ENCODE data around the gene MYRFL. TPM values are rescaled to one million over a fixed set of nuclear protein-coding genes. Genes with fewer than 3 reads are reported as not detected.
"Not testable (repeated sequence)": the region's sequence is repeated elsewhere in the genome, so short reads cannot be mapped to it uniquely, and the experiment has no call there.

The MYRFL gene
- total RNA-seq, 1 donor from 2014 or later, result not detected

GRCh38 chr12:69993433-69993832 lies 168.4 kb downstream of the MYRFL start:
- Histone ChIP-seq H3K36me3 (no peaks in the 10 kb centered on the region), H3K27ac (no peak overlapping the region), H3K4me3 (no peak overlapping the region), H3K9me3 (no peaks in the 10 kb centered on the region), H3K4me1 (peaks cover 9% of the 10 kb centered on the region), H3K27me3 (no peaks in the 10 kb centered on the region)
- DNase-seq (ENCODE audit: extremely low spot score in 2 of 2), result no peak
- no peak for TF ChIP-seq POLR2AphosphoS5 (IDR thresholded peaks at IDR 0.05; ENCODE audit: insufficient read depth in 1 of 2, low read depth in 1 of 2)
- no peak for TF ChIP-seq CTCF (IDR thresholded peaks at IDR 0.05)
- no peak for TF ChIP-seq POLR2A (IDR thresholded peaks at IDR 0.05)
- intact Hi-C loops (cut with DNase I), result no loop called here

- DNase-seq (ENCODE audit: extremely low spot score in 2 of 2); H3K4me1 ChIP-seq; intact Hi-C loops (cut with DNase I); H3K27me3 ChIP-seq; H3K9me3 ChIP-seq; H3K27ac ChIP-seq; H3K36me3 ChIP-seq; H3K4me3 ChIP-seq: not testable (repeated sequence)
These were observed 169.1 kb downstream of the MYRFL start for GRCh38 chr12:69994086-69994485.

- intact Hi-C loops (cut with DNase I), result no loop called here
- no peak overlapping the region for H3K4me3 ChIP-seq
- TF ChIP-seq POLR2A (IDR thresholded peaks at IDR 0.05) (no peak), CTCF (IDR thresholded peaks at IDR 0.05) (no peak), POLR2AphosphoS5 (IDR thresholded peaks at IDR 0.05; ENCODE audit: insufficient read depth in 1 of 2, low read depth in 1 of 2) (no peak)
- H3K36me3 ChIP-seq, result no peaks in the 10 kb centered on the region
- DNase-seq (ENCODE audit: extremely low spot score in 2 of 2), result no peak
- no peaks in the 10 kb centered on the region for H3K4me1 ChIP-seq
- no peak overlapping the region for H3K27ac ChIP-seq
- H3K27me3 ChIP-seq, result no peaks in the 10 kb centered on the region
- H3K9me3 ChIP-seq, result no peaks in the 10 kb centered on the region
These were observed 169.7 kb downstream of the MYRFL start for GRCh38 chr12:69994724-69995173.

- H3K36me3 ChIP-seq, result no peaks in the 10 kb centered on the region
- intact Hi-C loops (cut with DNase I), result no loop called here
- peaks cover 4% of the 10 kb centered on the region for H3K4me1 ChIP-seq
- no peak for DNase-seq (ENCODE audit: extremely low spot score in 2 of 2)
- no peaks in the 10 kb centered on the region for H3K27me3 ChIP-seq
- no peaks in the 10 kb centered on the region for H3K9me3 ChIP-seq
- H3K27ac ChIP-seq, result no peak overlapping the region
- no peak overlapping the region for H3K4me3 ChIP-seq
- no peak for TF ChIP-seq POLR2A (IDR thresholded peaks at IDR 0.05)
- no peak for TF ChIP-seq CTCF (IDR thresholded peaks at IDR 0.05)
- TF ChIP-seq POLR2AphosphoS5 (IDR thresholded peaks at IDR 0.05; ENCODE audit: insufficient read depth in 1 of 2, low read depth in 1 of 2), result no peak
These were observed 171.2 kb downstream of the MYRFL start for GRCh38 chr12:69996241-69996640.

- intact Hi-C loops (cut with DNase I), result no loop called here
- peaks cover 9% of the 10 kb centered on the region for H3K4me1 ChIP-seq
- H3K36me3 ChIP-seq, result no peaks in the 10 kb centered on the region
- H3K27me3 ChIP-seq, result no peaks in the 10 kb centered on the region
- H3K4me3 ChIP-seq, result no peak overlapping the region
- DNase-seq (ENCODE audit: extremely low spot score in 2 of 2), result no peak
- no peaks in the 10 kb centered on the region for H3K9me3 ChIP-seq
- no peak overlapping the region for H3K27ac ChIP-seq
- TF ChIP-seq CTCF (IDR thresholded peaks at IDR 0.05) (no peak), POLR2AphosphoS5 (IDR thresholded peaks at IDR 0.05; ENCODE audit: insufficient read depth in 1 of 2, low read depth in 1 of 2) (no peak), POLR2A (IDR thresholded peaks at IDR 0.05) (no peak)
These were observed 171.7 kb downstream of the MYRFL start for GRCh38 chr12:69996722-69997121.

GRCh38 chr12:69998011-69998410 lies 173.0 kb downstream of the MYRFL start:
- TF ChIP-seq POLR2AphosphoS5 (IDR thresholded peaks at IDR 0.05; ENCODE audit: insufficient read depth in 1 of 2, low read depth in 1 of 2), result no peak
- TF ChIP-seq POLR2A (IDR thresholded peaks at IDR 0.05), result no peak
- TF ChIP-seq CTCF (IDR thresholded peaks at IDR 0.05), result no peak

More at GRCh38 chr12:69998011-69998410, 173.0 kb downstream of the MYRFL start:
- no peak for DNase-seq (ENCODE audit: extremely low spot score in 2 of 2)
- no peaks in the 10 kb centered on the region for H3K9me3 ChIP-seq
- no peak overlapping the region for H3K4me3 ChIP-seq
- H3K27me3 ChIP-seq, result no peaks in the 10 kb centered on the region
- intact Hi-C loops (cut with DNase I), result no loop called here
- H3K27ac ChIP-seq, result no peak overlapping the region
- peaks cover 18% of the 10 kb centered on the region for H3K4me1 ChIP-seq
- H3K36me3 ChIP-seq, result no peaks in the 10 kb centered on the region

All from vagina (tissue), 2 donors.